Activated CD4-positive, alpha-beta memory T cell treated with anti-CD3 and anti-CD28 coated beads for 36 hours (primary cell): ENCODE results near the gene NFX1. TPM values are rescaled to one million over a fixed set of nuclear protein-coding genes. Genes with fewer than 3 reads are reported as not detected.
"Not testable (repeated sequence)": the region's sequence is repeated elsewhere in the genome, so short reads cannot be mapped to it uniquely, and the experiment has no call there.

ENCODE experiments used
- CTCF ChIA-PET: fragments of 350-600 bp; sonication (Branson Sonifier 250); formaldehyde crosslinking; loops from one replicate; lab custom pipeline; 2021; ENCODE audit warnings: antibody characterized with exemption, inconsistent platforms; lab: Charles Lee
- POLR2A ChIA-PET: fragments of 350-600 bp; sonication (Branson Sonifier 250); formaldehyde crosslinking; loops from one replicate; lab custom pipeline; 2021; ENCODE audit warnings: antibody characterized with exemption; lab: Charles Lee
- DNase-seq: peaks from one replicate; pipeline ENCODE4 v3.0.0-alpha.2; 2020
- H3K27ac Mint-ChIP-seq: one replicate; pipeline ENCODE4 v1.8.0; 2021; ENCODE audit warnings: mixed read lengths
- H3K27me3 Mint-ChIP-seq: one replicate; pipeline ENCODE4 v1.8.0; 2021; ENCODE audit warnings: mixed read lengths
- H3K36me3 Mint-ChIP-seq: one replicate; pipeline ENCODE4 v1.8.0; 2021; ENCODE audit warnings: mixed read lengths
- H3K4me1 Mint-ChIP-seq: one replicate; pipeline ENCODE4 v1.8.0; 2021; ENCODE audit warnings: low read depth, mixed read lengths
- H3K4me3 Mint-ChIP-seq: one replicate; pipeline ENCODE4 v1.8.0; 2021; ENCODE audit warnings: mild to moderate bottlenecking, mixed read lengths
- H3K9me3 Mint-ChIP-seq: one replicate; pipeline ENCODE4 v1.8.0; 2021; ENCODE audit warnings: mixed read lengths
- intact Hi-C: fragments of 100-400 bp; cut with micrococcal nuclease; formaldehyde crosslinking; loops from one replicate; pipeline ENCODE4 v1.15.1; 2023
- total RNA-seq, 2 experiments: library from RNA; stranded (reverse); gene quantifications; one replicate each; pipeline ENCODE4 v1.2.3, GENCODE V29; 2021

The NFX1 gene
- total RNA-seq, 2 experiments from 2014 or later, result 36.5 to 38.6 TPM

DNA sequence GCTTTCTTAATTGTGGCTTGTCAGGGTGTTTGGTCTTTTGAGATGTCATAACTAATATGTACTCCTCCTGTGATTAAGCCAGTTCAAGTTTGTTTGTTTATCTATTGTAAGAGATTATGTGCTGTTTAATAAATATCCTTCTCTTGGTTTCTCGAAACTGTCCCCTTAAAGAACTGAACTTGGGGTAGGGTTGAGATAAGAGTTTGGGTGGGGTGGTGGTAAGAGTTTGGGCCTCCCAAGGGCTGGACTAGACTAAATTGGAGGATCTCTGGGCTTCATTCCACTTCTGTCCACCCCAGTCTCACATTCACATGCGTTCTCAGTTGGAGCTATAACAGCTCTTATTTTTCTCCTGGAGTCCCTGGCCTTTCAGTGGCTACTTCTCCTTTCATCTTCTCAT is 73.8 kb downstream of the NFX1 start:
- Mint-ChIP-seq H3K9me3 (no peaks in the 10 kb centered on the region), H3K27me3 (no peaks in the 10 kb centered on the region), H3K36me3 (peaks cover 28% of the 10 kb centered on the region), H3K4me3 (no peak overlapping the region), H3K27ac (no peak overlapping the region), H3K4me1 (no peaks in the 10 kb centered on the region)
- ChIA-PET CTCF (interaction anchor here (0.8 to 2.5 kb wide), 3 partner anchors 10 to 52 kb away, joined by 3 to 7 read pairs (median 3); no protein-coding TSS in a partner anchor), POLR2A (interaction anchor here (1.3 kb wide), 1 partner anchor 9 kb away, joined by 3 read pairs; no protein-coding TSS in a partner anchor)
- intact Hi-C loops, result no loop called here
- no peak for DNase-seq

DNA sequence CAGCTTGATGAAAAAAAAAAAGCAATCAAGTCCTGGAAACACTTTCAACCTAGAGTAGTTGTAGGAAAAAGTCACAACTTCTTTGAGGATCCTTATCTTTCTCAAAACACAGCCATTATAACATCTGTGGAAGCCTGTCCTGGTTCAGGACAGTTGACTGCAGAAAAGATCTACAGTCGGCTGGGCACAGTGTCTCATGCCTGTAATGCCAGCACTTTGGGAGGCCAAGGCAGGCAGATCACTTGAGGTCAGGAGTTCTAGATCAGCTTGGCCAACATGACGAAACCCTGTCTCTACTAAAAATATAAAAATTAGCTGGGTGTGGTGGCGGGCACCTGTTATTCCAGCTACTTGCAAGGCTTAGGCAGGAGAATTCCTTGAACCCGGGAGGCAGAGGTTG is 74.5 kb downstream of the NFX1 start:
- peaks cover 31% of the 10 kb centered on the region for H3K36me3 Mint-ChIP-seq
- intact Hi-C loops, H3K27me3 Mint-ChIP-seq, H3K4me1 Mint-ChIP-seq, H3K9me3 Mint-ChIP-seq, H3K27ac Mint-ChIP-seq, DNase-seq, H3K4me3 Mint-ChIP-seq: not testable (repeated sequence)
- POLR2A ChIA-PET, result interaction anchor here (1.3 kb wide), 1 partner anchor 8 kb away, joined by 3 read pairs; no protein-coding TSS in a partner anchor
- CTCF ChIA-PET, result interaction anchor here (0.8 to 2.5 kb wide), 3 partner anchors 9 to 51 kb away, joined by 3 to 7 read pairs (median 3); no protein-coding TSS in a partner anchor

- POLR2A ChIA-PET, result no interaction called here
- Mint-ChIP-seq H3K4me3 (no peak overlapping the region), H3K27me3 (no peaks in the 10 kb centered on the region), H3K36me3 (peaks cover 33% of the 10 kb centered on the region), H3K9me3 (no peaks in the 10 kb centered on the region), H3K4me1 (no peaks in the 10 kb centered on the region), H3K27ac (no peak overlapping the region)
- DNase-seq, result no peak
- CTCF ChIA-PET, result no interaction called here
- intact Hi-C loops, result no loop called here
Measured at GRCh38 chr9:33366979-33367480, 76.7 kb downstream of the NFX1 start.

DNA sequence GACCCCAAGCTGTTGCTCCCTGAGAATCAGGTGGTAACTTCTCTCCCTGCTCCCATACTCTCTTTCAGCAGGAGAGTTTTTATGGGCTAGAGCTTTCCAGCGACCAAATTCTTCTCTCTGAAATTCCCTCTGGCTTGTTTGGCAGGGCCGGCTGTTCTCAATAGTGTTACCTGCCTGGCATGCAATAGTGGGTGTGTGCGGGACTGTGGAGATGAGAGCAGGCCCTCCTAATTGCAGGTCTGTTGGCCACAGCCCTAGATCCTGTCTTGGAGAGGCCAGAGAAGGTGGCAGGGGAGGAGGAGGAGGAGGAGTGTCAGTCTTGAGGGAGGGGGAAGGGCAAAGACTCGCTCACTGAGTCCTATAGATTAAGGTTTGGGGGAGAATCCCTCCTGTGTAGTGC is 82.6 kb downstream of the NFX1 start:
- ChIA-PET POLR2A (interaction anchor here (1.3 kb wide), 1 partner anchor 8 kb away, joined by 3 read pairs; no protein-coding TSS in a partner anchor), CTCF (interaction anchor here (0.9 to 5.5 kb wide), 8 partner anchors 8 to 107 kb away, joined by 3 to 84 read pairs (median 24); partner anchors contain the start of gene NOL6)
- intact Hi-C loops, result loop anchor here (10.0 kb wide), 1 partner anchor 352 kb away; no protein-coding TSS in a partner anchor
- DNase-seq, result no peak
- no peak overlapping the region for H3K27ac Mint-ChIP-seq
- H3K4me3 Mint-ChIP-seq, result no peak overlapping the region
- H3K9me3 Mint-ChIP-seq, result no peaks in the 10 kb centered on the region
- no peaks in the 10 kb centered on the region for H3K27me3 Mint-ChIP-seq
- peaks cover 11% of the 10 kb centered on the region for H3K36me3 Mint-ChIP-seq
- H3K4me1 Mint-ChIP-seq, result peaks cover 4% of the 10 kb centered on the region

DNA sequence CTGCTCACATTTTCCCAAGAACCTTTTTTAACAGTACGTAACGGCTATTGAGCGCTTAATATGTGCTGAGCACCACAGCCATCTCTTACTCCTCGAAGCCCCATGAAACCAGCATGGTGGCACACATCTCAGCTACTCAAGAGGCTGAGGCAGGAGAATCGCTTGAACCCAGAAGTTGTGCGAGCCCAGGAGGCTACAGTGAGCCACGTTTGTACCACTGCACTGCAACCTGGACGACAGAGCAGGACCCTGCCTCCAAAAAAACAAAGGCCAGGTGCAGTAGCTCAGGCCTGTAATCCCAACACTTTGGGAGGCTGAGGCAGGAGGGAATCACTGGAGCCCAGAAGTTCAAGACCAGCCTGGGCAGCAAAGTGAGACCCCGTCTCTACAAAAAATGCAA is 83.9 kb downstream of the NFX1 start:
- DNase-seq, result no peak
- Mint-ChIP-seq H3K36me3 (peaks cover 11% of the 10 kb centered on the region), H3K27ac (no peak overlapping the region), H3K4me3 (no peak overlapping the region), H3K4me1 (peaks cover 4% of the 10 kb centered on the region), H3K9me3 (no peaks in the 10 kb centered on the region), H3K27me3 (no peaks in the 10 kb centered on the region)
- intact Hi-C loops, result loop anchor here (2.0 to 10.0 kb wide), 2 partner anchors 73 to 351 kb away; partner anchors contain the start of gene AQP3
- POLR2A ChIA-PET, result interaction anchor here (1.2 kb wide), 1 partner anchor 92 kb away, joined by 4 read pairs; no protein-coding TSS in a partner anchor
- CTCF ChIA-PET, result interaction anchor here (0.6 to 5.5 kb wide), 27 partner anchors 9 to 348 kb away, joined by 3 to 84 read pairs (median 7); partner anchors contain the start of genes ANKRD18B, AQP3, NFX1 and NOL6

DNA sequence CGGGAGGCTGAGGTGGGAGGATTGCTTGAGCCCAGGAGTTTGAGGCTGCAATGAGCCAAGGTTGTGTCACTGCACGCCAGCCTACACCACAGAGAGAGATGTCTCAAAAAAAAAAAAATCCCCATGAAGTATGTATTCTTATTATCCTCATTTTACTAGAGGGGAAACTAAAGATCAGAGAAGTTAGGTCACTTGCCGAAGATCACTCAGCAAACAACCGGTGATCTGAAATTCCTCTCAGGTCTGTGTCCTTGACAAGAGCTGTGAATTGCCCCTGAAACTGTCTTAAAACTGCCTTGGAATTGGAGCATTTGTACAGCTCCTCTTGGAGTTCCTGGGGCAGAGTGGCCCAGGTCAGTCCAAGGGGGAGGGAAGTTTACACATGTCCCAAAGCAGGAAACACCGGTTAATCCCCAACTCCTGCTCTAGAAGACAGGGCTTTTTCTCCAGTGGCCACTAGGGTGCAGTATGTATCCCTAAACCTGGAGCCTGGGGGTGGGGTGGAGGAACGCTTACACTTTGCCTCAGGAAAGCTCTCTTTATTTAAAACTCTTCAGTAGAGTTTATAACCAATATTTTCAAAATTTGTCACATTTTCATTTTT is 84.4 kb downstream of the NFX1 start:
- ChIA-PET CTCF (interaction anchor here (0.6 to 5.5 kb wide), 36 partner anchors 9 to 404 kb away, joined by 3 to 84 read pairs (median 6); partner anchors contain the start of genes ANKRD18B, AQP3, NFX1 and NOL6), POLR2A (interaction anchor here (0.6 to 1.2 kb wide), 2 partner anchors 92 to 232 kb away, joined by 3 to 4 read pairs; no protein-coding TSS in a partner anchor)
- Mint-ChIP-seq H3K9me3 (no peaks in the 10 kb centered on the region), H3K36me3 (peaks cover 7% of the 10 kb centered on the region), H3K27ac (no peak overlapping the region), H3K4me1 (peaks cover 4% of the 10 kb centered on the region), H3K4me3 (no peak overlapping the region), H3K27me3 (no peaks in the 10 kb centered on the region)
- DNase-seq, result peak; percentile 79
- intact Hi-C loops, result loop anchor here (1.0 to 10.0 kb wide), 4 partner anchors 41 to 350 kb away; partner anchors contain the start of gene AQP3

GRCh38 chr9:33375238-33375840 is 85.0 kb downstream of the NFX1 start:
- Mint-ChIP-seq H3K9me3 (no peaks in the 10 kb centered on the region), H3K36me3 (peaks cover 3% of the 10 kb centered on the region), H3K4me3 (no peak overlapping the region), H3K4me1 (peaks cover 4% of the 10 kb centered on the region), H3K27me3 (no peaks in the 10 kb centered on the region), H3K27ac (no peak overlapping the region)
- intact Hi-C loops, result loop anchor here (1.0 to 10.0 kb wide), 4 partner anchors 40 to 349 kb away; partner anchors contain the start of gene AQP3
- no peak for DNase-seq
- ChIA-PET POLR2A (interaction anchor here (0.6 to 1.2 kb wide), 2 partner anchors 91 to 232 kb away, joined by 3 to 4 read pairs; no protein-coding TSS in a partner anchor), CTCF (interaction anchor here (0.7 to 5.5 kb wide), 35 partner anchors 10 to 404 kb away, joined by 3 to 84 read pairs (median 6); partner anchors contain the start of genes ANKRD18B, AQP3, NFX1 and NOL6)

GRCh38 chr9:33375841-33376321 is 85.6 kb downstream of the NFX1 start:
- H3K4me1 Mint-ChIP-seq, result peaks cover 4% of the 10 kb centered on the region
- no peak overlapping the region for H3K4me3 Mint-ChIP-seq
- intact Hi-C loops, result loop anchor here (1.0 to 10.0 kb wide), 4 partner anchors 39 to 349 kb away; partner anchors contain the start of gene AQP3
- no peak overlapping the region for H3K27ac Mint-ChIP-seq
- H3K36me3 Mint-ChIP-seq, result peaks cover under 1% of the 10 kb centered on the region
- no peak for DNase-seq
- no peaks in the 10 kb centered on the region for H3K9me3 Mint-ChIP-seq
- no peaks in the 10 kb centered on the region for H3K27me3 Mint-ChIP-seq
- ChIA-PET CTCF (interaction anchor here (0.5 to 5.5 kb wide), 23 partner anchors 12 to 546 kb away, joined by 3 to 84 read pairs (median 9); partner anchors contain the start of genes AQP3, NFX1 and NOL6), POLR2A (no interaction called here)

DNA sequence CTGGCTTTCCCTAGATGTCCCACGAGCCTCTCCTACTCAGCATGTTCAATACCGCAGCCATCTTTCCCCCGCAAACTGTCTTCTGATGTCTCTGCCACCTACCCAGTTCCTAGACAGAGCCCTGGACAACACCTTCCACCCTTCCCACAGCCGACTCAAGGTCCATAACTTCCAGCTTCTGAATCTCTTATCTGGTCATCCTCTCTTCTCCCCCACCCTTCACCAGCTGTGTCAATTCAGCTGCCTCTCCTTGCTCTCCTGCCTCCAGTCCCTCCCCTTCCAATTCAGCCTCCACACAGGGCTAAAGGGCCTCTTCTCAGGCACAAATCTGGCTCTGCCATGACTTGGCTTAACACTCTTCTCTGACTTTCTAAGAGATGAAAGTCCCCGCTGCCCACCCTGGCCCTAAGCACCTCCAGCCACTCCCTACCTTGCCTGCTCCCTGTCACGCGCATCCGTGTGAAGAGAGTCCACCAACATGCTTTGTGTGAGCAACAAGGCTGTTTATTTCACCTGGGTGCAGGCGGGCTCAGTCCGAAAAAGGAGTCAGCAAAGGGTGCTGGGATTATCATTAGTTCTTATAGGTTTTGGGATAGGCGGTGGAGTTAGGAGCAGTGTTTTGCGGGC is 86.9 kb downstream of the NFX1 start:
- H3K27ac Mint-ChIP-seq, result no peak overlapping the region
- H3K4me1 Mint-ChIP-seq, result peaks cover 4% of the 10 kb centered on the region
- no peaks in the 10 kb centered on the region for H3K36me3 Mint-ChIP-seq
- CTCF ChIA-PET, result interaction anchor here (4.5 kb wide), 1 partner anchor 27 kb away, joined by 18 read pairs; no protein-coding TSS in a partner anchor
- no peaks in the 10 kb centered on the region for H3K27me3 Mint-ChIP-seq
- DNase-seq, result no peak
- no peaks in the 10 kb centered on the region for H3K9me3 Mint-ChIP-seq
- H3K4me3 Mint-ChIP-seq, result no peak overlapping the region
- POLR2A ChIA-PET, result no interaction called here
- intact Hi-C loops, result loop anchor here (10.0 kb wide), 1 partner anchor 348 kb away; no protein-coding TSS in a partner anchor

DNA sequence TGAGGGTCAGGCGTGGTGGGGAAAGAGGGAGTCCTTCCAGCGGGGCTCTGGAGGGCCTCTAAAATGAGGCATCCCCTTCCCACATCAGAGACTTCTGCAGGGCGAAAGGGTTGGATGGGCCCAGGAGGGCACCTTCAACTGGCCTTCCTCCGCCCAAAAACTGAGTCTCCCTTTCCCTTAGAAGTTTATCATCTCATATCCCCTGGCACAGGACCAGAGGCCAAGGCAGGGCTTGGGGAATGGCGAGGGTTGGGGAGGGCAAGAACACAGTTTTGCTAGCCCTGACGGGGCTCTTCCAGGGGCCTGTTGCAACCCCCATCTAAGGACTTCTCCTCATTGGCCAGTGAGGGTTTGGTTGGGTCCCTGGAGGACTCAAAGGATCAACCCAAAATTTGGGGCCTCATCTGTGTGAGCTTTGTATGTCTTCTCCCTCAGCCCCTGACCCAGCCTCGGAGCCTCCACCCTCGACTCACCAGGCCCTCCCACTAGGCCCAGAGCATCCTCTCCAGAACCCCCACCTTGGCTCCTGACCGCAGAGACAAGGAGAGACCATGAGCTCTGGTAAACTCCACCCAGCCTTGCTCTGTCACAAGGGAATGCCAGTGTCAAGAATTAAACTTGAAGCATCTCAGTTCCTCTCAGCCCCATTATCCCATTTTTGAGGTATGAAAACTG is 87.9 kb downstream of the NFX1 start:
- ChIA-PET CTCF (no interaction called here), POLR2A (no interaction called here)
- Mint-ChIP-seq H3K36me3 (no peaks in the 10 kb centered on the region), H3K4me1 (peaks cover 4% of the 10 kb centered on the region), H3K4me3 (no peak overlapping the region), H3K27ac (no peak overlapping the region), H3K27me3 (no peaks in the 10 kb centered on the region), H3K9me3 (no peaks in the 10 kb centered on the region)
- DNase-seq, result no peak
- intact Hi-C loops, result loop anchor here (10.0 kb wide), 1 partner anchor 347 kb away; no protein-coding TSS in a partner anchor
